ENCODE results near the gene RGL2.

Gene RGL2

GRCh38 chr6:33278392-33278741, 20.4 kb downstream of the RGL2 start:
- Histone ChIP-seq H3K4me2 (ENCODE audit: low read length) (peak overlapping the region; percentile 97; the same call in 1 of the 2 replicates), H3K27ac (ENCODE audit: low read depth, low read length, poor library complexity, severe bottlenecking) (peak overlapping the region; percentile 87), H3K79me2 (ENCODE audit: insufficient read depth, low read length) (peaks cover 17% of the 10 kb centered on the region), H2AFZ (ENCODE audit: low read length) (no peak overlapping the region), H4K20me1 (ENCODE audit: insufficient read depth, low read length) (no peaks in the 10 kb centered on the region), H3K36me3 (ENCODE audit: insufficient read depth, low read length) (peaks cover 74% of the 10 kb centered on the region), H3K4me3 (ENCODE audit: low read depth, low read length, poor library complexity, severe bottlenecking) (no peak overlapping the region), H3K9me3 (ENCODE audit: low read length) (no peaks in the 10 kb centered on the region), H3F3A (ENCODE audit: insufficient read depth, low read length) (peaks cover 4% of the 10 kb centered on the region; the same call in 1 of the 2 replicates), H3K27me3 (ENCODE audit: insufficient read depth, low read length) (no peaks in the 10 kb centered on the region), H3K9me2 (ENCODE audit: low read depth, low read length) (no peaks in the 10 kb centered on the region), H3K4me1 (ENCODE audit: insufficient read depth, low read length, severe bottlenecking) (peaks cover 48% of the 10 kb centered on the region), H3K9ac (ENCODE audit: low read length) (no peak overlapping the region; the same call in 1 of the 2 replicates)
- no peak for TF ChIP-seq EZH2 (IDR thresholded peaks at IDR 0.05; ENCODE audit: borderline replicate concordance, low read length)
- TF ChIP-seq CTCF (IDR thresholded peaks at IDR 0.05; ENCODE audit: low read length), result no peak

- Histone ChIP-seq H3K27me3 (ENCODE audit: insufficient read depth, low read length) (no peaks in the 10 kb centered on the region), H3K4me2 (ENCODE audit: low read length) (peak overlapping the region; percentile 97), H3F3A (ENCODE audit: insufficient read depth, low read length) (peaks cover 6% of the 10 kb centered on the region; the same call in 1 of the 2 replicates), H3K9ac (ENCODE audit: low read length) (peak overlapping the region; percentile 98), H2AFZ (ENCODE audit: low read length) (no peak overlapping the region), H3K27ac (ENCODE audit: low read depth, low read length, poor library complexity, severe bottlenecking) (peak overlapping the region; percentile 87), H3K4me1 (ENCODE audit: insufficient read depth, low read length, severe bottlenecking) (peaks cover 54% of the 10 kb centered on the region), H4K20me1 (ENCODE audit: insufficient read depth, low read length) (no peaks in the 10 kb centered on the region), H3K9me2 (ENCODE audit: low read depth, low read length) (no peaks in the 10 kb centered on the region), H3K36me3 (ENCODE audit: insufficient read depth, low read length) (peaks cover 75% of the 10 kb centered on the region), H3K79me2 (ENCODE audit: insufficient read depth, low read length) (peaks cover 22% of the 10 kb centered on the region), H3K9me3 (ENCODE audit: low read length) (no peaks in the 10 kb centered on the region), H3K4me3 (ENCODE audit: low read depth, low read length, poor library complexity, severe bottlenecking) (peak overlapping the region; percentile 93)
- no peak for TF ChIP-seq CTCF (IDR thresholded peaks at IDR 0.05; ENCODE audit: low read length)
- TF ChIP-seq EZH2 (IDR thresholded peaks at IDR 0.05; ENCODE audit: borderline replicate concordance, low read length), result no peak
These were observed 20.9 kb downstream of the RGL2 start for GRCh38 chr6:33277663-33278391.

GRCh38 chr6:33276864-33277662, 21.7 kb downstream of the RGL2 start, which contains the start of gene B3GALT4:
Gene B3GALT4, plus strand, starts transcription at chr6:33277123. Its CDS starts 297 bp downstream, at chr6:33277420.
- Histone ChIP-seq H3K4me3 (ENCODE audit: low read depth, low read length, poor library complexity, severe bottlenecking) (peak within 1 kb of the TSS; percentile 93), H3K9me2 (ENCODE audit: low read depth, low read length) (no peaks in the 10 kb centered on the region), H3K4me2 (ENCODE audit: low read length) (peak within 1 kb of the TSS; percentile 97), H3K79me2 (ENCODE audit: insufficient read depth, low read length) (peaks cover 30% of the 10 kb centered on the region), H3K4me1 (ENCODE audit: insufficient read depth, low read length, severe bottlenecking) (peaks cover 56% of the 10 kb centered on the region), H3K27me3 (ENCODE audit: insufficient read depth, low read length) (no peaks in the 10 kb centered on the region), H3F3A (ENCODE audit: insufficient read depth, low read length) (peaks cover 8% of the 10 kb centered on the region; the same call in 1 of the 2 replicates), H3K36me3 (ENCODE audit: insufficient read depth, low read length) (peaks cover 78% of the 10 kb centered on the region), H4K20me1 (ENCODE audit: insufficient read depth, low read length) (no peaks in the 10 kb centered on the region), H3K9ac (ENCODE audit: low read length) (peak within 1 kb of the TSS; percentile 98), H3K27ac (ENCODE audit: low read depth, low read length, poor library complexity, severe bottlenecking) (peak within 1 kb of the TSS; percentile 87), H2AFZ (ENCODE audit: low read length) (no peak within 1 kb of the TSS), H3K9me3 (ENCODE audit: low read length) (no peaks in the 10 kb centered on the region)
- peak; percentile 43; the same call in 1 of the 2 replicates for TF ChIP-seq CTCF (IDR thresholded peaks at IDR 0.05; ENCODE audit: low read length)
- no peak for TF ChIP-seq EZH2 (IDR thresholded peaks at IDR 0.05; ENCODE audit: borderline replicate concordance, low read length)

Measured in OCI-LY1 (cell line).